Activated T-cell treated with anti-CD3 and anti-CD28 coated beads for 4 hours (primary cell): ENCODE results near the gene HTR3D.
"Not testable (repeated sequence)": the region's sequence is repeated elsewhere in the genome, so short reads cannot be mapped to it uniquely, and the experiment has no call there.

Experiments used
- DNase-seq: peaks from one replicate; pipeline ENCODE4 v3.0.0-alpha.2; 2020

Gene HTR3D

DNA sequence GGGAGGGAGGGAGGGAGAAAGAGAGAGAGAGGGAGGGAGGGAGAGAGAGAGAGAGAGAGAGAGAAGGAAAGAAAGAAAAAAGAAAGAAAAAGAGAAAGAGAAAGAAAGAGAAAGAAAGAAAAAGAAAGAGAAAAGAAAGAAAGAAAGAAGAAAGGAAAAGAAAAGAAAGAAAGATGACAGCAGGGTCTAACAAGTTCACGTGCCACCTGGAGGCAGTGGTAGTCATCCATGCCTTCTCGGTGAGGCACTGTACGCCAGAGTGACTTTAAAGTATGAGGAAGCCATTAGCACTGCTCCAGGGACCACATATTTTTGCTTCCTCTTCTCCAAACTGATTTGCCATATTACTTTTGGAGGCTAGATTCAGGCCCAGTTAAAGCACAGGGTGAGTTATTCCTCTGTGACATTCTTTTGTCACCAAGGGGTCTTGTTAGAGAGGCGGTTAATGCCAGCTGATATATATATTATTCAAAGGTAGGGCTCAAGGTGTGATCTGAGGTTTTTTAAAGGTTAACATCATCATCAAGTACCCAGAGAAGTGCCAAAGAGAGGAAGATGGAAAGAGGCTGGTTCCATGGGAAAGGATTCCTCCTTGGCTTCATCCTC, at the start of gene HTR3D:
TSS of gene HTR3D (plus strand) at position 556 of the 606 bp plus-strand sequence. CDS start at position 556, 0 bp downstream.
- no peak for DNase-seq

- no peak for DNase-seq
Measured at GRCh38 chr3:183981990-183982644, 49.4 kb upstream of the HTR3D start.

GRCh38 chr3:183984127-183984740, 47.3 kb upstream of the HTR3D start:
- no peak for DNase-seq

- no peak for DNase-seq
Measured at GRCh38 chr3:183984749-183985729, 46.5 kb upstream of the HTR3D start.

DNA sequence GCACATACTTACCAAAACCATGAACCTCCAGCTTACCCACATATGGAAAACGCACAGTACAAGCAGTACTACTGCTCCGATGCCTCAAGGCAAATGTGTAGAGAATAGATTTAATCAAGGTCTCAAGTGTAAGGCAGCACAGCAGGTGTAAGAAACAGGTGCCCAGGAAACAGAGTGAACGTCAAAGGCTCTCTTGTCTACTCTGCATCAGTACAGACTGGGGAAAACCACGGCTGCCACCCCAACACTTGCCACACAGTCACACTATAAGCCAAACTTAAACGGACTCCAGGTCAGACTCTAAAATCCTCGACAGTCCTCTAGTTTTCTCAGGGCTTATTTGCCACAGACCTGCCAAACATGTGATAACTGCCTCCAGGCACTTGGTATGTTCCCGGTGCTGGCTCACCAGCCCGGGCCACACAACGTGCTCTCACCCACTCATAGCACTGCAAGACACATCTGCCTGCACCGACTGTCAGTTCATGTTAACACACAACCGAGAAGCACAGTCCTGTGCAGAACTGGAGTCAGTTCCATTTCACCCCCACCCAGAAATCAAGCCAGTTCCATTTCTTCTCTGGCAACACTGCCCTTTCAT, 44.4 kb upstream of the HTR3D start:
- DNase-seq, result no peak

GRCh38 chr3:183988216-183988790, 43.2 kb upstream of the HTR3D start:
- no peak for DNase-seq

GRCh38 chr3:183991403-183991802, 40.1 kb upstream of the HTR3D start:
- no peak for DNase-seq

- no peak for DNase-seq
Measured at GRCh38 chr3:184001761-184002160, 29.8 kb upstream of the HTR3D start.

DNA sequence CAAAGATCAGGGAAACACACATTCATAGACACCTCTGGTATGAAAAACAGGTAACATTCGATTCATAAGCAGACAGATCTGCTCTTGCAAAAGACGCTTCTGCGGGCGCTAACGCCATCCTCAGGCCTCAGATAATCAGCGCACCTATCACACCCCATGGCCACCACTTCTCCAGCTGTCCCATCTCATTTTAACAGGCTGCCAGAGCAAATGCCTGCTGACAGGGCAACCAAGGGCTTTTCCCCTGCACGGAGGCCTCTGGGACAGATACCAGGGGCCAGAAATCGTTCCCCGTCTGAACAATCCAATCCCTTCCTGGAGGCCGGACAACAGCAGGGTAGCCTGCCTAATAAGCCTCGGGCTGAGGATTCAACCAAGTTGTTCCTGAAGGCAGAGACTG, 29.1 kb upstream of the HTR3D start:
- no peak for DNase-seq

DNA sequence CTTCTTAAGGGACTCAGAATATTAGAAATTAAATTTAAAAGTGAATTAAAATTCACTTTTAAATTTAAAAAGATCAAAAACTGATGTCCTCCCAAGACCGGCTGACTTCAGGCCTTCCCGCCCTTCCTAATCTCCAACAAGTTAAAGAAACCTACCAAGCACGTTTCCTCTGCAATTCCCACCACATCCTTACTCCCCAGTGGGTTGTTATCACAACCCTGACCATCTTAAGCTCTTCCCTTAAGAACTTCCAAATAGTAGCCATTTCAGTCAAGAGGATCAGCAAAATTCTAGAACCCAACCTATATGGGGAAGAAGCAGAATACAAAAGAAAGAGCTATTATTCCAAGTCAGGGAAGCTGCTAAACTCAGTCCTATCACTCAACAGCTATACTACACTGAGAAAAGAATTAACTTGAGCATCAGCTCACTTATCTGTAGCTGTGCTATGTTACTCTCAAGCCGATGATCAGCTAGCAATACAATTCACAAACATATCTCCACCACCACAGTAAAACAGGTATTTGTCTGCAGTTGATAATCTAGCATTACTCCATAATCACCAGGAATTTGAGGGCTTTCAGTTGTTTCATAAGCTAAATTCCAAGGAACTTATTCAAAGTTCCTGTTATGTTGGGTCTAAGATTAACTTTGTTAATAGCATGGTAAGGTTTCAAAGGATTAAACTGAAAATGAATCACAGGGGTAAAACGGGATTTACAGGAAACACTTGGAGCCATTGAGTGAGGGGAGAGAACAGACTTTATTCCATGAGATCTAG, 28.2 kb upstream of the HTR3D start:
- no peak for DNase-seq

GRCh38 chr3:184004476-184004875, 27.1 kb upstream of the HTR3D start:
- DNase-seq, result no peak

- no peak for DNase-seq
Measured at GRCh38 chr3:184005941-184006507, 25.5 kb upstream of the HTR3D start.

GRCh38 chr3:184007143-184007813, 24.3 kb upstream of the HTR3D start:
- DNase-seq, result not testable (repeated sequence)

DNA sequence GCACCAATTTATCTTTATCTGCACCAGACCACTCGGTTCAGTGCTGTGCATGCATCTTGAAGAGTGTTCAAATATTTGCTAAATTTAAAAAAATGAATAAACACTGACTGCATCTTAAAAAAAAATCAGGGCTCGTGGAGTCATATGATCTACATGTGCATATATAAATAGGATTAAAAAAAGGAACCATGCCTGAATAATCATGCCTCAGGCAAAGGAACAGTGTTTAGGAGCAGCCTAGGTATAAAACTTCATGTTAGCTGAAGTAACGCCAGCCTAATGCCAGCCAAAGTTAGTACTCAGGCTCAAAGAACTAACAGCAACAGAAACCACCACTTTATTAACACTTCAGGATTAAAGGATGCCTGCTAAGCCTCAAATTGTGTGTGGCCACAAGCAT, 23.4 kb upstream of the HTR3D start:
- no peak for DNase-seq

DNA sequence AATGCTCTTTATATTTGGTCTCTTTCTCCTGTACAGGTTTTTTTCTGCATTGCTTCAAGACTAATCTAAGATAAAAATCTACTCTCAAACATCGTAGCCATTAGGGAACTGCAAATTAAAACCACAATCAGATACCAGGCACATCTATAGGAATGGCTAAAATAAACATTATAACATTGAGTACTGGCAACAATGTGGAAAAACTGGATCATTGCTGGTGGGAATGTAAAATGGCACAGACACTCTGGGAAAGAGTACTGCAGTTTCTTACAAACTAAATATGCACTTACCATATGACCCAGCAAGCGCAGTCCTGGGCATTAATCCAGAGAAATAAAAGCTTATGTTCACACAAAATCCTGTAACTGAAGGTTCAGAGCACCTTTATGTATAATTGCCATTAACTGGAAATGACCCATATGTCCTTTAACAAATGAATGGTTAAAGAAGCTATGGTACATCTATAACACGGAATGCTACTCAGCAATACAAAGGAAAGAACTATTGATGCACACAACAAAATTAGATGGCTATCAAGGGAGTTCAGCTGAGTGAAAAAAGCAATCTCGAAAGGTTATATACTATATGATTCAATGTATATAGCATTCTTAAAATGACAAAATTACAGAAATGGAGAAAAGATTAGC, 20.2 kb upstream of the HTR3D start:
- no peak for DNase-seq

GRCh38 chr3:184011937-184012889, 19.3 kb upstream of the HTR3D start:
- DNase-seq, result no peak

DNA sequence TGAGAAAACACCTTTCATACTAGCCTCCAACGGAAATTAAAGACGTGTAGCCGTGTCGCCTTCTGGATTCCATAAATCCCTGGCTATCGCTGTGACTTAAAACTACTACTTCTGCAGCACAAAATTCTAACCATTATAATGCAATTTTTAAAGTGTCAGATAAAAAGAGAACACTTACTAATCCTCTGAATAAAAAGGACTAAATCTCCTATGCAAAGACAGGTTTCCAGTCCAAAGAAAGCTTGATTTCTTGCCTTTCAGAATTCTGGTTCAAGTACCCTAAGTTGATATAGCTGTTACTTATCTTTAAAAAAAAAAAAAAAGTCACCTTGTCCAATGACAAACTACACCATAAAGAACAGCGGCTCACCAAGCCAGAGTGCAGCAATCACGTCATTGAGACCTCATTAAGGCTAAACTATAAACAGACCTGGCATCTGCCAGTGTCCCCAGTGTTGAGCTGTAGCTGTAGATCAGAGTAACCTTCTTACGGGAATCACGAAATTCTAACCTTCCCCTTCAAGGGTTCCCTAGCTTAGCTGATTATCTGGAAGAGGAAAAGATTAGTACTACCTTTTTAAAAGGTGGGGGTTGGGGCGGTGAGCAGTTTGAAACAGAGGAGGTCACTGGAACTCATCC, 16.0 kb upstream of the HTR3D start:
- no peak for DNase-seq

DNA sequence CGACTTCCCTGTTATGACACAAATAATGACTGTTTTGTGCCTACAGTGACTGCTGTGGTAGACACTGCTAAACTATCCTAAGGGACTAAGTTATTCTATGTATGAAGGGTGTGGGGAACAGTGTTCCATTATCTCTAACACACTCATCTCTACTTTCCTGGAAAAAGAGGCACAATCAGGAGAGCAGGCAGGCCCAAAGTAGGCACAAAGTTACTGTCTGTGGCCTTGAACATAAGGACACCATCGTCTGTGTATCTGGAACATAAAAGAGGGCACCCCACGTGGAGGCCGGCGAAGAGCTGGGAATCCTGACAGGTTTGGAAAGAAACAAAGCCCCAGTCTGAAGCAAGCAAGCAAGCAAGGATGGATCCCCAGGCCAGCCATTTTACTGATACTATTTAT, 15.4 kb upstream of the HTR3D start:
- no peak for DNase-seq
